Measurements from ENCODE around the gene DOCK4. TPM values are rescaled to one million over a fixed set of nuclear protein-coding genes. Genes with fewer than 3 reads are reported as not detected.

DOCK4 gene
- total RNA-seq, 1 experiment from 2014 or later = 3.4 TPM

DNA sequence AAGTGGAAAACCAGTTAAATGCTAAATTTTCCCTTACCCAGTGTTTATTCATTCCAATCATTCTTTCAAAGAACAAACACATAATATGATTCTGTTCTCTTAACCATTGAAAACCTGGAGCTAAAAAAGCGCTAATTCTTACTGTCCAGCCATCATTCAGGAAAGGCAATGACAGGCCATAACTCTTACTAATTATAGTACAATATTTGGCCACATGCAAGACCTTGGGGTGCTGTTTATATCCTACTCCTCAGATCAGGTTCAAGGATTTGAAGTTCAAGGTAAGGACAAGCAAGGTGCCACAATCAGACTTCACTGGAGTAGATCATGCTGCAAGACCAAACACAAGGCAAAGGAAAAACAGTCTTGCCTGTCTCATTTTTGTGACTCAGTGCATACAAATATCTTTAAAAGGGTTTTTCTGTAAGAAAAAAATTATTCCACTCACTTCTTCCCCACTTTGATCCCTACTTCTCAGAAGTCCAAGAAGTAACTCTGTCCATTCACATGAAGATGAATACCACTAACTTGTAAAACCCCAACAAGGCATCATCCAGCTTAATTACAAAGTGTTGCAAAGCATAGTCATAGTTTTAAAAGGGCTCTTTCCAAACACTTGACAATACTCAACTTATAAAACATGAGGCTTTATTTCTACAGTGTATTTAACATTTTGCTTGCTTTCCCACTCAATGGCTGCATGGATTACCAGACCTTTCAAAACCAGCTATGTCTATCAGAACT lies 153.0 kb downstream of the DOCK4 start:
- no peaks in the 10 kb centered on the region for H3K9me3 Mint-ChIP-seq (ENCODE audit: low read depth, unreplicated experiment)
- no peaks in the 10 kb centered on the region for H3K27me3 Mint-ChIP-seq (ENCODE audit: unreplicated experiment)
- CTCF ChIA-PET = no interaction called here
- no TSS peak for BruUV-seq (replicated peaks)
- no peaks in the 10 kb centered on the region for H3K36me3 Mint-ChIP-seq (ENCODE audit: insufficient read depth, unreplicated experiment)
- H3K4me3 Mint-ChIP-seq (ENCODE audit: low read depth, unreplicated experiment) = no peak overlapping the region
- TF ChIP-seq, protein P1, sequence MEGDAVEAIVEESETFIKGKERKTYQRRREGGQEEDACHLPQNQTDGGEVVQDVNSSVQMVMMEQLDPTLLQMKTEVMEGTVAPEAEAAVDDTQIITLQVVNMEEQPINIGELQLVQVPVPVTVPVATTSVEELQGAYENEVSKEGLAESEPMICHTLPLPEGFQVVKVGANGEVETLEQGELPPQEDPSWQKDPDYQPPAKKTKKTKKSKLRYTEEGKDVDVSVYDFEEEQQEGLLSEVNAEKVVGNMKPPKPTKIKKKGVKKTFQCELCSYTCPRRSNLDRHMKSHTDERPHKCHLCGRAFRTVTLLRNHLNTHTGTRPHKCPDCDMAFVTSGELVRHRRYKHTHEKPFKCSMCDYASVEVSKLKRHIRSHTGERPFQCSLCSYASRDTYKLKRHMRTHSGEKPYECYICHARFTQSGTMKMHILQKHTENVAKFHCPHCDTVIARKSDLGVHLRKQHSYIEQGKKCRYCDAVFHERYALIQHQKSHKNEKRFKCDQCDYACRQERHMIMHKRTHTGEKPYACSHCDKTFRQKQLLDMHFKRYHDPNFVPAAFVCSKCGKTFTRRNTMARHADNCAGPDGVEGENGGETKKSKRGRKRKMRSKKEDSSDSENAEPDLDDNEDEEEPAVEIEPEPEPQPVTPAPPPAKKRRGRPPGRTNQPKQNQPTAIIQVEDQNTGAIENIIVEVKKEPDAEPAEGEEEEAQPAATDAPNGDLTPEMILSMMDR (IDR thresholded peaks at IDR 0.05; ENCODE audit: unreplicated experiment) = no peak
- intact Hi-C loops (cut with micrococcal nuclease; ENCODE audit: unreplicated experiment) = no loop called here
- DNase-seq = no peak
- no peaks in the 10 kb centered on the region for H3K4me1 Mint-ChIP-seq (ENCODE audit: low read depth, unreplicated experiment)
- no peak overlapping the region for H3K27ac Mint-ChIP-seq (ENCODE audit: unreplicated experiment)

DNA sequence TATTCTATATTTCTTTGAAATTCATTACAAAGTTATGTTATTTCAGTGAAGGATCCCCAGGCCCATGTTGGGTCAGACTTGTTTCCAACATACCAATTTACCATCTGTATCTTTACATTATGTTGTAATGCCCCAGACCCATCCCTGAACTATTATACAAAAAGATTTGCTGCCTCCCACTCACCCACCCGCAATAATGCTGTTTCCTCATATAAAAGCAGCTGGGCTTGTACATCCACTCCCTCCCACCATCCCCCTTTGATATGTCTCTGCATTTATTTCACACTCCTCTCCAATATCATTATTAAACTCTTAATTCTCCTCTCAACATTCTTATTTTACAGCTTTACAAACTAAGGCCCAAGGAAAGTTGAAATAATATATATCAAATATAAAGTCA lies 153.7 kb downstream of the DOCK4 start:
- no peak overlapping the region for H3K4me3 Mint-ChIP-seq (ENCODE audit: low read depth, unreplicated experiment)
- TF ChIP-seq, protein P1 (IDR thresholded peaks at IDR 0.05; ENCODE audit: unreplicated experiment) = no peak
- H3K9me3 Mint-ChIP-seq (ENCODE audit: low read depth, unreplicated experiment) = no peaks in the 10 kb centered on the region
- H3K27me3 Mint-ChIP-seq (ENCODE audit: unreplicated experiment) = no peaks in the 10 kb centered on the region
- no TSS peak for BruUV-seq (replicated peaks)
- intact Hi-C loops (cut with micrococcal nuclease; ENCODE audit: unreplicated experiment) = no loop called here
- no peaks in the 10 kb centered on the region for H3K36me3 Mint-ChIP-seq (ENCODE audit: insufficient read depth, unreplicated experiment)
- no peak overlapping the region for H3K27ac Mint-ChIP-seq (ENCODE audit: unreplicated experiment)
- CTCF ChIA-PET = no interaction called here
- DNase-seq = no peak
- no peaks in the 10 kb centered on the region for H3K4me1 Mint-ChIP-seq (ENCODE audit: low read depth, unreplicated experiment)

DNA sequence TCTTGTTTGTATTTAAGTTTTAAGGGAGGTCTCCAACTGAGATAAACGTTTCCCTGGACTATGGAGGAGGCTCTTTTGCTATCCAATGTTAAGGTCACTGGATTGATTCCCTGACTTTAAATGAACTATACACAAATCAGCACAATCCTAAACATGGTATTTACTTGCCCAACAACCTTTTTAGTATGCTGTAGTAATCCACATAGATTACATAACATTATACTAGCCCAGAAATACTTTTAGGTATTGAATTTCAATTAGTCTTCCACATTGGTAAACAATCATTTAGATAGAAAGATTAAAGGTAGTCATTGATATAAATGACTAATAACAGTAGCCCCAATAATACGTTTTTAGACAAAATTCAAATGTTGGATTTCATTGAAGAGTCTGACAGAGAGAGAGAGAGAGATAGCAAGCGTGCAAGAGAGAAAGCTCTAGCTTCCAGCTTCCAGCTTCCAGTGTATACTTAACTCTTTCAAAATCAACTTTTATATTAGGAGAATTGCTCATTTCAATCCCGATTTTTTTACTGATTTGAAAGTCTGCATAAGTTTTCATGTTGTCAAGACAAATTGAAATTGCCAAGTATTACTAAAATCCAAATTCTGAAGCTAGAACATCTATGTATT lies 155.8 kb downstream of the DOCK4 start:
- TF ChIP-seq, protein P1 (IDR thresholded peaks at IDR 0.05; ENCODE audit: unreplicated experiment) = no peak
- Mint-ChIP-seq H3K27ac (ENCODE audit: unreplicated experiment) (no peak overlapping the region), H3K36me3 (ENCODE audit: insufficient read depth, unreplicated experiment) (no peaks in the 10 kb centered on the region), H3K4me1 (ENCODE audit: low read depth, unreplicated experiment) (no peaks in the 10 kb centered on the region), H3K27me3 (ENCODE audit: unreplicated experiment) (no peaks in the 10 kb centered on the region), H3K9me3 (ENCODE audit: low read depth, unreplicated experiment) (no peaks in the 10 kb centered on the region), H3K4me3 (ENCODE audit: low read depth, unreplicated experiment) (no peak overlapping the region)
- intact Hi-C loops (cut with micrococcal nuclease; ENCODE audit: unreplicated experiment) = no loop called here
- CTCF ChIA-PET = no interaction called here
- DNase-seq = no peak
- no TSS peak for BruUV-seq (replicated peaks)

DNA sequence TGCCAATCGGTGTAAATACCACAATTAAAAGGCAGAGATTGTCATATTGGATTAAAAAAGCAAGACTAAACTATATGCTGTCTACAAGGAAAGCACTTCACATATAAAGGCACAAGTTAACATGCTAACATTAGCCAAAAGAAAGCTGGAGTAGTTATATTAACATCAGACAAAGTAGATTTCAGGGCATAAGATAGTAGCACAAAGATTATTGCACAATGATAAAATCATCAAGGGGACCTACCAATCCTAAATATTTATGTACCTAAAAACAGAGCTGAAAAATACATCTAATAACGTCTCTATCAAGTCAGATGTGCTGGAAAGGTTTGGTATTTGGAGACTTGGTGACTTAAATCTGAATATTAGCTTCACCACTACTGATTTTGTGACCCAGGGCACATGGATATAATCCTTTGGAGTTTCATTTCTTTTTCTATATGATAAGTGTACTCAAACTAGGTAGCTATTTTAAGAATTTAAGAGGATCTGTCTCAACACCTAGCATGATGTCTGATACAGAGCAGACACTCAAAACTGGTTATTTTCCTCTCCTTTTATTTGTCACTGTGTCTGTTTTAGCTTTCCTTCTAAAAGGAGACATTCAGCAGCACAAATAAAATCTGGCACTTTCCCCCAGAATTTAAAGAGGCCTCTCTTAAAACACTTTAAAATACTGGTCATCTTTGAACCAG lies 156.5 kb downstream of the DOCK4 start:
- no peaks in the 10 kb centered on the region for H3K27me3 Mint-ChIP-seq (ENCODE audit: unreplicated experiment)
- no peaks in the 10 kb centered on the region for H3K36me3 Mint-ChIP-seq (ENCODE audit: insufficient read depth, unreplicated experiment)
- no peaks in the 10 kb centered on the region for H3K4me1 Mint-ChIP-seq (ENCODE audit: low read depth, unreplicated experiment)
- DNase-seq = no peak
- H3K27ac Mint-ChIP-seq (ENCODE audit: unreplicated experiment) = no peak overlapping the region
- intact Hi-C loops (cut with micrococcal nuclease; ENCODE audit: unreplicated experiment) = no loop called here
- CTCF ChIA-PET = no interaction called here
- BruUV-seq (replicated peaks) = no TSS peak
- H3K4me3 Mint-ChIP-seq (ENCODE audit: low read depth, unreplicated experiment) = no peak overlapping the region
- TF ChIP-seq, protein P1 (IDR thresholded peaks at IDR 0.05; ENCODE audit: unreplicated experiment) = no peak
- peaks cover 2% of the 10 kb centered on the region for H3K9me3 Mint-ChIP-seq (ENCODE audit: low read depth, unreplicated experiment)

Data from Calu3 (cell line).